D721Med (cell line): ENCODE data around the gene PTPRF.
"Not testable (repeated sequence)": the region's sequence is repeated elsewhere in the genome, so short reads cannot be mapped to it uniquely, and the experiment has no call there.

Source experiments
- DNase-seq: peaks from one replicate; pipeline ENCODE4 v3.0.0; 2011; ENCODE audit warnings: low spot score; ENCODE audit not compliant: insufficient read length
- FAIRE-seq: peaks from 2 replicates; lab custom pipeline; 2011; peaks lifted over from hg19 to GRCh38; lab: Jason Lieb, UNC
- CTCF ChIP-seq: IDR thresholded peaks from 2 replicates; pipeline ENCODE4 v1.5.1; 2012; ENCODE audit warnings: mild to moderate bottlenecking, control low read depth; ENCODE audit not compliant: insufficient read depth; ENCODE audit errors: missing control alignments

Gene PTPRF

GRCh38 chr1:43493661-43494450 is 36.8 kb upstream of the PTPRF start:
- no peak for DNase-seq
- TF ChIP-seq CTCF: no peak
- FAIRE-seq: no peak

GRCh38 chr1:43495204-43495603 is 35.5 kb upstream of the PTPRF start:
- FAIRE-seq (no peak), DNase-seq (no peak)
- no peak for TF ChIP-seq CTCF

- DNase-seq (no peak), FAIRE-seq (no peak)
- no peak for TF ChIP-seq CTCF
Measured at GRCh38 chr1:43499898-43500297, 30.8 kb upstream of the PTPRF start.

GRCh38 chr1:43501806-43502205 is 28.9 kb upstream of the PTPRF start:
- not testable (repeated sequence) for FAIRE-seq, DNase-seq

GRCh38 chr1:43503534-43503933 is 27.1 kb upstream of the PTPRF start:
- TF ChIP-seq CTCF: no peak
- DNase-seq (no peak), FAIRE-seq (no peak)

GRCh38 chr1:43505077-43505780 is 25.5 kb upstream of the PTPRF start:
- FAIRE-seq (no peak), DNase-seq (no peak)
- TF ChIP-seq CTCF: no peak

- TF ChIP-seq CTCF: no peak
- DNase-seq: no peak
- FAIRE-seq: no peak
Measured at GRCh38 chr1:43506233-43506632, 24.4 kb upstream of the PTPRF start.
